ENCODE results near the gene COBL. TPM values are rescaled to one million over a fixed set of nuclear protein-coding genes. Genes with fewer than 3 reads are reported as not detected.

The COBL gene
- total RNA-seq, 1 donor from 2014 or later, result 0.11 TPM

DNA sequence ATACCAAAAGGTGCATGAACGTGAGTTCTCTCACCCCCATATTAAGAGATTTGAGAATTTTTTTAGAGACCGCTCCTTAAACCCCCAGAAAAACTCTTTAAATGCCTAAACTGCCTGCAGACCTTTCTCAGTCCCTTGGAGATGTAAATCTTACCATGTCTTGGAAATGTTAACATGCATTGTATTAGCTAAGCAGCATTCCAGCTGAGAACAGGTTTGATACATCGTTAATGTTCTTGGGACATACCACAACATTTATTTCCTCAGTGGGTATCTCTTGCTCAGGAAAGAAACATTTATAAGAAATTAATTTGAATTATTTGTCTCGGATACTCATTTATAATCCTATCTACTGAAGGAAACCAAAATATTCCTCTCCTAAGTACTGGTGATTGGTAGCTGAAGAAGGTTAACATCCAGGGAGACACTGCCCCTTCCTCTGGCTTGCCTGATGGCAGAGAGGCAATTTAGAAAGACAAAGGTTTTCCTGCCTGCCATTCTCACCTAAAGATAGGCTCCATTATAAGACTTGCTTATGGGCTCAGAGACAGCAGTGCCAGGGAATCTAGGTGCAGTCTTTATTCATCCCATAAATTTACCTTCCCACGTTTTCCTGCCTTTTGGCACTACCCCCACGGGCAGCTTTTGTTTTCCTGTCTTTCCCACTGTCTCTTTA, 141.2 kb downstream of the COBL start:
- Histone ChIP-seq H3K4me1 (no peaks in the 10 kb centered on the region), H3K4me3 (no peak overlapping the region), H3K27me3 (no peaks in the 10 kb centered on the region), H3K36me3 (no peaks in the 10 kb centered on the region), H3K9me3 (no peaks in the 10 kb centered on the region), H3K27ac (no peak overlapping the region)
- TF ChIP-seq, protein P1, sequence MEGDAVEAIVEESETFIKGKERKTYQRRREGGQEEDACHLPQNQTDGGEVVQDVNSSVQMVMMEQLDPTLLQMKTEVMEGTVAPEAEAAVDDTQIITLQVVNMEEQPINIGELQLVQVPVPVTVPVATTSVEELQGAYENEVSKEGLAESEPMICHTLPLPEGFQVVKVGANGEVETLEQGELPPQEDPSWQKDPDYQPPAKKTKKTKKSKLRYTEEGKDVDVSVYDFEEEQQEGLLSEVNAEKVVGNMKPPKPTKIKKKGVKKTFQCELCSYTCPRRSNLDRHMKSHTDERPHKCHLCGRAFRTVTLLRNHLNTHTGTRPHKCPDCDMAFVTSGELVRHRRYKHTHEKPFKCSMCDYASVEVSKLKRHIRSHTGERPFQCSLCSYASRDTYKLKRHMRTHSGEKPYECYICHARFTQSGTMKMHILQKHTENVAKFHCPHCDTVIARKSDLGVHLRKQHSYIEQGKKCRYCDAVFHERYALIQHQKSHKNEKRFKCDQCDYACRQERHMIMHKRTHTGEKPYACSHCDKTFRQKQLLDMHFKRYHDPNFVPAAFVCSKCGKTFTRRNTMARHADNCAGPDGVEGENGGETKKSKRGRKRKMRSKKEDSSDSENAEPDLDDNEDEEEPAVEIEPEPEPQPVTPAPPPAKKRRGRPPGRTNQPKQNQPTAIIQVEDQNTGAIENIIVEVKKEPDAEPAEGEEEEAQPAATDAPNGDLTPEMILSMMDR (IDR thresholded peaks at IDR 0.05), result no peak
- no peak for DNase-seq (ENCODE audit: low spot score in 2 of 2)
- intact Hi-C loops (cut with DNase I), result no loop called here

DNA sequence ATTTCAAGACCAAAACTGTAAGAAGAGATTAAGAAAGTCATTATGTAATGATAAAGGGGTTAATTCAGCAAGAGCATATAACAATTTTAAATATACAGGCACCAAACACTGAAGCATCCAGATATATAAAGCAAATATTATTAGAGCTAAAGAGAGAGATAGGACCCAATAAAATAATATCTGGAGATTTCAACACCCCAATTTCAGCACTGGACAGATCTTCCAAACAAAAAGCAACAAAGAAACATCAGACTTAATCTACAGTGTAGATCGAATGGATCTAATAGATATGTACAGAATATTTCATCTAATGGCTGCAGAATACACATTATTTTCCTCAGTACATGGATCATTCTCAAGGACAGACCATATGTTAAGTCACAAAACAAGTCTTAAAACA, 151.3 kb downstream of the COBL start:
- intact Hi-C loops (cut with DNase I), result no loop called here
- TF ChIP-seq, protein P1 (IDR thresholded peaks at IDR 0.05), result no peak

DNA sequence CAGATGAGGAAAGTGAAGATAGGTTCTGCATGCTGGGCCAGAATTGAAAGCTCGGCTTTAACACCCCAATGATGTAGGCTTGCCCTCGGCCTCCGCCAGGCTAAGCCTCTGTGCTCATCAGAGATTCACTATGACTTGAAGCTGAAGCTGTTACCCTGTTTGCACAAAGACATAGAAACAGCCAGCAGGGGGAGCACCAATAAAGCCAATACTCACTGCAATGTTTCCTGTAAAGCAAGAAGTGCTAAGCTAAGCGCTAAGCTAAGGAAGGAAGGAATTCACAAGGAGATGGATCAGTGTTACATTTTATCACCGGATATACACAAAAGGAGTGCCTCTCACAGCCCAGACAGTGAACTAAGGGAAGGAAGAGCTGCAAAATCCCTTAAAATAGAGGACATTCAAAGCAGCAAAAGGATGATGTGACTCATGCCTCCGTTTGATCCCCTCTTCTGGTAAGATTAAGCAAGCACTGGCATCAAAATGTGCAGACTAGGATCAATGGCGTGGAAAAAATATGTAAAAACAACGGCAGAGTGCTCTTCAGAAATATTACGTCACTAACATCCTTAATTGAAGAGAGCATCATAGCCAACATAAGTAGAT, 153.8 kb downstream of the COBL start:
- H3K27ac ChIP-seq, result no peak overlapping the region
- no peaks in the 10 kb centered on the region for H3K36me3 ChIP-seq
- intact Hi-C loops (cut with DNase I), result loop anchor here (5.0 kb wide), 1 partner anchor 1021 kb away; no protein-coding TSS in a partner anchor
- H3K4me3 ChIP-seq, result no peak overlapping the region
- no peaks in the 10 kb centered on the region for H3K9me3 ChIP-seq
- no peaks in the 10 kb centered on the region for H3K4me1 ChIP-seq
- peak in 1 of 2 donors; percentile 73 for DNase-seq (ENCODE audit: low spot score in 2 of 2)
- TF ChIP-seq, protein P1 (IDR thresholded peaks at IDR 0.05), result peak; percentile 37 to 73 (median 70)
- no peaks in the 10 kb centered on the region for H3K27me3 ChIP-seq

More for the DNA sequence above, 151.3 kb downstream of the COBL start:
- no peaks in the 10 kb centered on the region for H3K27me3 ChIP-seq
- H3K9me3 ChIP-seq, result no peaks in the 10 kb centered on the region
- no peak for DNase-seq (ENCODE audit: low spot score in 2 of 2)
- no peaks in the 10 kb centered on the region for H3K36me3 ChIP-seq
- no peak overlapping the region for H3K27ac ChIP-seq
- H3K4me1 ChIP-seq, result no peaks in the 10 kb centered on the region
- no peak overlapping the region for H3K4me3 ChIP-seq

DNA sequence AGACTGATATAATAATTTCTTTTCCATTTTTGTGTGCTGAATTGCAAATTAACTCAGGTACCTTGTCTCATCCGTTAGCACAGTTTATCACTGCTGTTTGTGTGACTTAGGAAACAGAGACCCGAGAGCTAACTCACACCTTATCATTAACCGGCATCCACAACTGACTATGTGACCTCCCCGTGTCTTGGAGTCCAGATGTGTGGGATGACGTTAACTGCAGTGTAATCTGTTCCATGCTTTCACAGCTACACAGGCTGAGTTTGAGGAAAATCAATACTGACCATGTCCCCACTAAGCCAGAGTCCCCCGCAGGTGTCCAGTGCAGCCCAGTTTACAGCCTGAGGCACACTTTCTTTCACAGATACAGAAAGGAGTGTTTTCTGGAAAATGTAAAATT, 154.7 kb downstream of the COBL start:
- TF ChIP-seq, protein P1 (IDR thresholded peaks at IDR 0.05), result no peak
- Histone ChIP-seq H3K4me1 (no peaks in the 10 kb centered on the region), H3K36me3 (no peaks in the 10 kb centered on the region), H3K9me3 (no peaks in the 10 kb centered on the region), H3K4me3 (no peak overlapping the region), H3K27ac (no peak overlapping the region), H3K27me3 (no peaks in the 10 kb centered on the region)
- intact Hi-C loops (cut with DNase I), result loop anchor here (1.0 to 5.0 kb wide), 3 partner anchors 694 to 1069 kb away; partner anchors contain the start of gene ZPBP
- DNase-seq (ENCODE audit: low spot score in 2 of 2), result no peak

DNA sequence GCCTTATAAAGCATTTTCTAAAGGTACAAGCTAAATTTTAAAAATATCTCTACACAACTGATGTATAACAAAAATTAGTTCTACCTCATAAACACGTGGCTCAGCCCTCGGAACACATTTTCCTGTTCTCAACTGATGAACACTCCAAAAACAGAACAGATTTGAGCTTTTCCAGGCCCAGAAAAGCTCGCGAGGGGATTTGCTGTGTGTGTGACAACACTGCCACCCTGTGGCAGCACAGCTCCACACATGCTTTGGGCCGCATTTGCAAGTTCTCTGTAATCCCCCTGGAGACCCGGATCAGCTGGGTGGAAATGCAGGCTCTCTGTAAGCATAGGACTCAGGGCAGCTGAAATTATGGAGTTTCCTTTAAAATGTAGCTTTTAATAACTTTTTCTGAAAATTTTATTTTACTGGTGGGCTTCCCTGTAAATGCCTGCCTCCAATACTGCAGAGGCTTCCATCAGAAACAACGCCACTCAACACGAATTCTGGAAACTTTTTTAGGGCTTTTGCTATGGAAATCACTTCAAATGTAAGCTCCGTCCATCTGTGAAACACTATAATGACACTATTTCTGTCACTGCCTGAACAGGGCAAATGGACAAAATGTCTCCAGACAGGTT, 155.5 kb downstream of the COBL start:
- Histone ChIP-seq H3K9me3 (no peaks in the 10 kb centered on the region), H3K4me3 (no peak overlapping the region), H3K27ac (no peak overlapping the region)

More for the DNA sequence above, 155.5 kb downstream of the COBL start:
- TF ChIP-seq, protein P1 (IDR thresholded peaks at IDR 0.05), result peak; percentile 69 to 96 (median 87)
- DNase-seq (ENCODE audit: low spot score in 2 of 2), result peak in 1 of 2 donors; percentile 75
- intact Hi-C loops (cut with DNase I), result loop anchor here (1.0 to 5.0 kb wide), 3 partner anchors 693 to 1068 kb away; partner anchors contain the start of gene ZPBP
- Histone ChIP-seq H3K27me3 (no peaks in the 10 kb centered on the region), H3K4me1 (no peaks in the 10 kb centered on the region), H3K36me3 (no peaks in the 10 kb centered on the region)

Measured in ascending aorta (tissue), 2 donors.